ENCODE data around the gene LIPH. TPM values are rescaled to one million over a fixed set of nuclear protein-coding genes. Genes with fewer than 3 reads are reported as not detected.
"Not testable (repeated sequence)": the region's sequence is repeated elsewhere in the genome, so short reads cannot be mapped to it uniquely, and the experiment has no call there.

LIPH gene
- total RNA-seq, 1 donor from 2014 or later: 6.9 TPM

- H3K4me1 ChIP-seq: no peaks in the 10 kb centered on the region
- H3K36me3 ChIP-seq: no peaks in the 10 kb centered on the region
- no peak for DNase-seq (ENCODE audit: low spot score in 2 of 2)
- intact Hi-C loops (cut with DNase I): loop anchor here (2.0 to 10.0 kb wide), 2 partner anchors 61 to 195 kb away; partner anchors contain the start of genes MAP3K13 and TMEM41A
- peak overlapping the region in 1 of 2 donors; percentile 33 for H3K4me3 ChIP-seq
- H3K9me3 ChIP-seq: no peaks in the 10 kb centered on the region
- TF ChIP-seq CTCF (IDR thresholded peaks at IDR 0.05): no peak
- no peak overlapping the region for H3K27ac ChIP-seq
- no peaks in the 10 kb centered on the region for H3K27me3 ChIP-seq
These were observed 7.3 kb upstream of the LIPH start for GRCh38 chr3:185559706-185560090.

DNA sequence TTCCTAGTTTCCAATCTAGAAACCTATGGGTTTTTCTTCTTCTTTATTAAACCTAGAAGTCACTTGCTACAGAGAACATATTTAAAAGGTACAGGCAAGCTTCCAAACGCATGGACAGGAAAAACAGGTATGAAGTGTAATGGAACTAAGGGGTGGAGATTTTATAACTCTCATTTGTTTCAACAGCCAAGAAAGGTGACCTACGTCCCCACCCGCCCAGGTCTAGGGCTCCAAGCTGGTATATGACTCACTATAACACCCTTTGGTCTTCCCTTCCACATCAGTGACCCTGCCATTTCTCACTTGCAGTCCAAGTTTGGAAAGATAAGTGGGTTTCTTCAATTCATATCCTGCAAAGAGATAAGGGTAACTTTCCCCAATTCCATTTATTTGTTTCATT, 6.0 kb upstream of the LIPH start:
- no peak overlapping the region for H3K27ac ChIP-seq
- no peak overlapping the region for H3K4me3 ChIP-seq
- intact Hi-C loops (cut with DNase I): loop anchor here (2.0 to 10.0 kb wide), 2 partner anchors 60 to 194 kb away; partner anchors contain the start of genes MAP3K13 and TMEM41A
- no peak for TF ChIP-seq CTCF (IDR thresholded peaks at IDR 0.05)
- H3K9me3 ChIP-seq: no peaks in the 10 kb centered on the region
- no peaks in the 10 kb centered on the region for H3K4me1 ChIP-seq
- no peak for DNase-seq (ENCODE audit: low spot score in 2 of 2)
- H3K36me3 ChIP-seq: no peaks in the 10 kb centered on the region
- H3K27me3 ChIP-seq: no peaks in the 10 kb centered on the region

DNA sequence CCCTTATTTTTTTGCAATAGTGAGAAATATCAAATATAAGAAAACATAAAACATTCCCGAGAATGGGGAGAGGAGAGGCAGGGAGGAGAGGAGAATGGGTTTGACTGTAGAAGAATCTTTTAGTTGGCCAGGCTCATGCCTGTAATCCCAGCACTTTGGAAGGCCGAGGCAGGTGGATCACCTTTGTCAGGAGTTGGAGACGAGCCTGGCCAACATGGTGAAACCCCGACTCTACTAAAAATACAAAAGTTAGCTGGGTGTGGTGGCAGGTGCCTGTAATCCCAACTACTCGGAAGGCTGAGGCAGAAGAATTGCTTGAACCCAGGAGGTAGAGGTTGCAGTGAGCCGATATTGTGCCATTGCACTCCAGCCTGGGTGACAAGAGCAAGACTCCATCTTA, 4.3 kb upstream of the LIPH start:
- H3K4me1 ChIP-seq: not testable (repeated sequence)

GRCh38 chr3:185555860-185556347, 3.5 kb upstream of the LIPH start:
- no peak for TF ChIP-seq CTCF (IDR thresholded peaks at IDR 0.05)

More for the DNA sequence above, 4.3 kb upstream of the LIPH start:
- H3K36me3 ChIP-seq; DNase-seq (ENCODE audit: low spot score in 2 of 2); H3K27me3 ChIP-seq; H3K27ac ChIP-seq; H3K4me3 ChIP-seq; H3K9me3 ChIP-seq: not testable (repeated sequence)
- intact Hi-C loops (cut with DNase I): loop anchor here (10.0 kb wide), 1 partner anchor 192 kb away; the partner anchor contains the start of gene MAP3K13

DNA sequence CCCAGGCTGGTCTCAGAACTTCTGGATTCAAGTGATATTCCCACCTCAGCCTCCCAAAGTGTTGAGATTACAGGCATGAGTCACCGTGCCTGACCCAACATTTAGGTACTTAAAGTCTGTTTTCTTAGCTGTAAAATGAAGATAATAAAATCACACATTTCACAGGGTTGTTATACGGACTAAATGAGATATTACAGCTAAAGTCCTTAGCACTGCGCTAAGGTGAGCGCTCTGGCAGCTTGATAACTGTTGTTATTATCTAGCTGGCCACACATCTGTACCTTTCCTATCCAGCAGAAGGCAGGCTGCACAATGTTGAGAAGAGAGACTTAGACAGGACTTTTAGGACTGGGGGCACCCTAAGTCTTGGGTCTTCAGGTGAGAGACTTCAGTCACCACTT, 2.7 kb upstream of the LIPH start:
- no peak for TF ChIP-seq CTCF (IDR thresholded peaks at IDR 0.05)
- no peak for DNase-seq (ENCODE audit: low spot score in 2 of 2)
- Histone ChIP-seq H3K36me3 (no peaks in the 10 kb centered on the region), H3K4me1 (no peaks in the 10 kb centered on the region), H3K9me3 (no peaks in the 10 kb centered on the region), H3K27ac (no peak overlapping the region), H3K27me3 (no peaks in the 10 kb centered on the region), H3K4me3 (no peak overlapping the region)
- intact Hi-C loops (cut with DNase I): loop anchor here (10.0 kb wide), 1 partner anchor 190 kb away; the partner anchor contains the start of gene MAP3K13

More at GRCh38 chr3:185555860-185556347, 3.5 kb upstream of the LIPH start:
- intact Hi-C loops (cut with DNase I): loop anchor here (10.0 kb wide), 1 partner anchor 191 kb away; the partner anchor contains the start of gene MAP3K13
- Histone ChIP-seq H3K36me3 (no peaks in the 10 kb centered on the region), H3K4me3 (no peak overlapping the region), H3K27me3 (no peaks in the 10 kb centered on the region), H3K9me3 (no peaks in the 10 kb centered on the region), H3K27ac (no peak overlapping the region), H3K4me1 (no peaks in the 10 kb centered on the region)
- DNase-seq (ENCODE audit: low spot score in 2 of 2): no peak

DNA sequence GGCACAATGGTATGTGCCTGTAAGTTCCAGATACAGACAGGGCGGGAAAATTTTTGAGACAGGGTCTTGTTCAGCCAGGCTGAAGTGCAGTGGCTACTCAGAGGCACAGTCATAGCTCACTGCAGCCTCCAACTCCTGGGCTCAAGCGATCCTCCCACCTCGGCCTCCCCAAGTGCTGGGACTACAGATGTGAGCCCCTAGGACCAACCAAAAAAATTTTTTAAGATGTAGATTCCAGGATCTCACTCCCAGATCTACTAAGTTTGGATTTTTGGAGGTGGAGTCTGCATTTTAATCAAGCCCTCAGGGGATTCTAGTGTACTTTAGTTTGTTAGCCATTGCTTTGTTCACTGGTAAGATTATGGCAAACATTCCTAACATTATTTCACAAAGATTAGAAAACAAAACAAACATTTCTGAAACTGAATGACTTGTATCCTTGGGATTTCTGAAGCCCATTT, 2.7 kb downstream of the LIPH start:
- Histone ChIP-seq H3K36me3 (no peaks in the 10 kb centered on the region), H3K9me3 (no peaks in the 10 kb centered on the region), H3K27ac (peak overlapping the region; percentile 59 to 64), H3K4me1 (peaks cover 0 to 5% of the 10 kb centered on the region in 2 donors), H3K4me3 (no peak overlapping the region), H3K27me3 (no peaks in the 10 kb centered on the region)
- DNase-seq (ENCODE audit: low spot score in 2 of 2): no peak
- intact Hi-C loops (cut with DNase I): loop anchor here (10.0 kb wide), 1 partner anchor 185 kb away; the partner anchor contains the start of gene MAP3K13
- no peak for TF ChIP-seq CTCF (IDR thresholded peaks at IDR 0.05)

All from ascending aorta (tissue), 2 donors.